Peyer's patch (tissue), 4 donors: ENCODE results near the gene BAIAP2L1. TPM values are rescaled to one million over a fixed set of nuclear protein-coding genes. Genes with fewer than 3 reads are reported as not detected.

ENCODE experiments used
- DNase-seq, 3 donors: peaks; one replicate each; pipeline ENCODE4 v3.0.0-alpha.2; 2017 to 2019
- H3K27ac ChIP-seq, 4 donors: fragments of 200-600 bp; sonication (generic); one replicate each; pipeline ENCODE4 v1.5.1; 2016 to 2019
- H3K27me3 ChIP-seq, 2 donors: fragments of 200-600 bp; sonication (generic); one replicate each; pipeline ENCODE4 v1.5.1; 2019
- H3K36me3 ChIP-seq, 3 donors: fragments of 200-600 bp; sonication (generic); one replicate each; pipeline ENCODE4 v1.5.1; 2016 to 2019
- H3K4me1 ChIP-seq, 4 donors: fragments of 200-600 bp; sonication (generic); one replicate each; pipeline ENCODE4 v1.5.1; 2016 to 2019
- H3K4me3 ChIP-seq, 4 donors: fragments of 200-600 bp; sonication (generic); 1 replicate in 3 of 4; 2 replicates in 1 of 4; pipeline ENCODE4 v1.5.1; 2016 to 2019; ENCODE audit warnings: mild to moderate bottlenecking in 1 of 4
- H3K9me3 ChIP-seq, 4 donors: fragments of 200-600 bp; sonication (generic); one replicate each; pipeline ENCODE4 v1.5.1; 2016 to 2019; ENCODE audit warnings: mild to moderate bottlenecking in 1 of 4
- CTCF ChIP-seq, 6 experiments: fragments of 450-650 bp in 4 of 6; fragments of 200-600 bp in 2 of 6; sonication (generic) in 1 of 6; IDR thresholded peaks; one replicate each; pipeline ENCODE4 v1.5.1; 2017 to 2019; ENCODE audit warnings: antibody characterized with exemption in 6 of 6, mild to moderate bottlenecking in 3 of 6, moderate library complexity in 1 of 6
- POLR2A ChIP-seq, 2 donors: fragments of 450-650 bp; IDR thresholded peaks; one replicate each; pipeline ENCODE4 v1.5.1; 2017; ENCODE audit warnings: antibody characterized with exemption in 2 of 2, mild to moderate bottlenecking in 2 of 2, moderate library complexity in 2 of 2
- total RNA-seq, 4 donors: library from RNA; depleted of rRNA; stranded (reverse); fragments of >200 nt; gene quantifications; one replicate each; pipeline ENCODE4 v1.1.0, GENCODE V29; 2016

The BAIAP2L1 gene
- total RNA-seq, 4 donors from 2014 or later = 31.4 to 46.4 (median 41.9) TPM

- DNase-seq = peak in 1 of 3 donors; percentile 29
- Histone ChIP-seq H3K36me3 (peaks cover 0 to 31% (median 0%) of the 10 kb centered on the region in 3 donors), H3K4me1 (no peaks in the 10 kb centered on the region), H3K27me3 (no peaks in the 10 kb centered on the region), H3K27ac (no peak overlapping the region), H3K4me3 (no peak overlapping the region), H3K9me3 (no peaks in the 10 kb centered on the region)
- no peak for TF ChIP-seq POLR2A (IDR thresholded peaks at IDR 0.05)
These were observed 86.4 kb downstream of the BAIAP2L1 start for GRCh38 chr7:98314469-98314868.

- no peak for DNase-seq
- Histone ChIP-seq H3K27ac (no peak overlapping the region), H3K9me3 (no peaks in the 10 kb centered on the region), H3K4me1 (no peaks in the 10 kb centered on the region), H3K27me3 (no peaks in the 10 kb centered on the region), H3K4me3 (no peak overlapping the region), H3K36me3 (peaks cover 0 to 50% (median 0%) of the 10 kb centered on the region in 3 donors)
- TF ChIP-seq POLR2A (IDR thresholded peaks at IDR 0.05) (no peak), CTCF (IDR thresholded peaks at IDR 0.05) (no peak)
These were observed 88.7 kb downstream of the BAIAP2L1 start for GRCh38 chr7:98312201-98312600.

- no peaks in the 10 kb centered on the region for H3K27me3 ChIP-seq
- no peak overlapping the region for H3K4me3 ChIP-seq
- DNase-seq = no peak
- TF ChIP-seq POLR2A (IDR thresholded peaks at IDR 0.05) (no peak), CTCF (IDR thresholded peaks at IDR 0.05) (no peak)
- no peak overlapping the region for H3K27ac ChIP-seq
- H3K9me3 ChIP-seq = no peaks in the 10 kb centered on the region
- H3K4me1 ChIP-seq = no peaks in the 10 kb centered on the region
- H3K36me3 ChIP-seq = peaks cover 0 to 46% (median 0%) of the 10 kb centered on the region in 3 donors
These were observed 91.3 kb downstream of the BAIAP2L1 start for GRCh38 chr7:98309566-98309965.

GRCh38 chr7:98307971-98308466 lies 92.9 kb downstream of the BAIAP2L1 start:
- Histone ChIP-seq H3K27me3 (no peaks in the 10 kb centered on the region), H3K4me1 (no peaks in the 10 kb centered on the region), H3K4me3 (no peak overlapping the region), H3K36me3 (peaks cover 0 to 56% (median 0%) of the 10 kb centered on the region in 3 donors), H3K27ac (no peak overlapping the region), H3K9me3 (no peaks in the 10 kb centered on the region)
- no peak for DNase-seq
- TF ChIP-seq POLR2A (IDR thresholded peaks at IDR 0.05) = no peak
- no peak for TF ChIP-seq CTCF (IDR thresholded peaks at IDR 0.05)

GRCh38 chr7:98305951-98306535 lies 94.8 kb downstream of the BAIAP2L1 start:
- DNase-seq = no peak
- TF ChIP-seq CTCF (IDR thresholded peaks at IDR 0.05) (no peak), POLR2A (IDR thresholded peaks at IDR 0.05) (no peak)
- H3K36me3 ChIP-seq = peaks cover 0 to 57% (median 0%) of the 10 kb centered on the region in 3 donors
- H3K4me1 ChIP-seq = no peaks in the 10 kb centered on the region
- no peak overlapping the region for H3K27ac ChIP-seq
- H3K4me3 ChIP-seq = no peak overlapping the region
- no peaks in the 10 kb centered on the region for H3K27me3 ChIP-seq
- H3K9me3 ChIP-seq = no peaks in the 10 kb centered on the region

GRCh38 chr7:98303906-98304305 lies 97.0 kb downstream of the BAIAP2L1 start:
- Histone ChIP-seq H3K27ac (no peak overlapping the region), H3K9me3 (no peaks in the 10 kb centered on the region), H3K27me3 (no peaks in the 10 kb centered on the region), H3K36me3 (peaks cover 0 to 43% (median 0%) of the 10 kb centered on the region in 3 donors), H3K4me3 (no peak overlapping the region), H3K4me1 (no peaks in the 10 kb centered on the region)
- DNase-seq = no peak
- TF ChIP-seq CTCF (IDR thresholded peaks at IDR 0.05) (no peak), POLR2A (IDR thresholded peaks at IDR 0.05) (no peak)
